Activated B cell treated with CpG ODN at 0.5 μM for 24 hours (primary cell): ENCODE results near the gene TIMM29. TPM values are rescaled to one million over a fixed set of nuclear protein-coding genes. Genes with fewer than 3 reads are reported as not detected.

Source experiments
- ATAC-seq: fragments of 200-7000 bp; cut with Tn5 transposase; one replicate; pipeline ENCODE4 v1.10.0; 2021; ENCODE audit warnings: low read depth, mild to moderate bottlenecking, moderate library complexity
- CTCF ChIA-PET: fragments of 350-600 bp; sonication (Branson Sonifier 250); formaldehyde crosslinking; loops from one replicate; lab custom pipeline; 2021; ENCODE audit warnings: antibody characterized with exemption; lab: Charles Lee
- POLR2A ChIA-PET: fragments of 350-600 bp; sonication (Branson Sonifier 250); formaldehyde crosslinking; loops from one replicate; lab custom pipeline; 2021; ENCODE audit warnings: antibody characterized with exemption; lab: Charles Lee
- DNase-seq: peaks from one replicate; pipeline ENCODE4 v3.0.0; 2022
- H3K27ac Mint-ChIP-seq: one replicate; pipeline ENCODE4 v1.8.0; 2020; ENCODE audit warnings: mixed read lengths
- H3K27me3 Mint-ChIP-seq: one replicate; pipeline ENCODE4 v1.8.0; 2021; ENCODE audit warnings: mixed read lengths
- H3K36me3 Mint-ChIP-seq: one replicate; pipeline ENCODE4 v1.8.0; 2021; ENCODE audit warnings: low read depth, mixed read lengths
- H3K4me1 Mint-ChIP-seq: one replicate; pipeline ENCODE4 v1.8.0; 2021; ENCODE audit warnings: mixed read lengths
- H3K4me3 Mint-ChIP-seq: one replicate; pipeline ENCODE4 v1.8.0; 2020; ENCODE audit warnings: mild to moderate bottlenecking, mixed read lengths
- H3K9me3 Mint-ChIP-seq: one replicate; pipeline ENCODE4 v1.8.0; 2020; ENCODE audit warnings: mixed read lengths
- intact Hi-C: fragments of 100-400 bp; cut with micrococcal nuclease; formaldehyde crosslinking; loops from one replicate; pipeline ENCODE4 v1.15.1; 2024
- total RNA-seq: library from RNA; stranded (reverse); gene quantifications from 2 replicates; pipeline ENCODE4 v1.2.3, GENCODE V29; 2022
- TF ChIP-seq, protein P1 (sequence below): fragments of 200-600 bp; IDR thresholded peaks from one replicate; pipeline ENCODE4 v1.8.0; 2022; ENCODE audit warnings: antibody characterized with exemption, mild to moderate bottlenecking

Gene TIMM29
- total RNA-seq, 1 donor from 2014 or later, result 19.5 TPM

DNA sequence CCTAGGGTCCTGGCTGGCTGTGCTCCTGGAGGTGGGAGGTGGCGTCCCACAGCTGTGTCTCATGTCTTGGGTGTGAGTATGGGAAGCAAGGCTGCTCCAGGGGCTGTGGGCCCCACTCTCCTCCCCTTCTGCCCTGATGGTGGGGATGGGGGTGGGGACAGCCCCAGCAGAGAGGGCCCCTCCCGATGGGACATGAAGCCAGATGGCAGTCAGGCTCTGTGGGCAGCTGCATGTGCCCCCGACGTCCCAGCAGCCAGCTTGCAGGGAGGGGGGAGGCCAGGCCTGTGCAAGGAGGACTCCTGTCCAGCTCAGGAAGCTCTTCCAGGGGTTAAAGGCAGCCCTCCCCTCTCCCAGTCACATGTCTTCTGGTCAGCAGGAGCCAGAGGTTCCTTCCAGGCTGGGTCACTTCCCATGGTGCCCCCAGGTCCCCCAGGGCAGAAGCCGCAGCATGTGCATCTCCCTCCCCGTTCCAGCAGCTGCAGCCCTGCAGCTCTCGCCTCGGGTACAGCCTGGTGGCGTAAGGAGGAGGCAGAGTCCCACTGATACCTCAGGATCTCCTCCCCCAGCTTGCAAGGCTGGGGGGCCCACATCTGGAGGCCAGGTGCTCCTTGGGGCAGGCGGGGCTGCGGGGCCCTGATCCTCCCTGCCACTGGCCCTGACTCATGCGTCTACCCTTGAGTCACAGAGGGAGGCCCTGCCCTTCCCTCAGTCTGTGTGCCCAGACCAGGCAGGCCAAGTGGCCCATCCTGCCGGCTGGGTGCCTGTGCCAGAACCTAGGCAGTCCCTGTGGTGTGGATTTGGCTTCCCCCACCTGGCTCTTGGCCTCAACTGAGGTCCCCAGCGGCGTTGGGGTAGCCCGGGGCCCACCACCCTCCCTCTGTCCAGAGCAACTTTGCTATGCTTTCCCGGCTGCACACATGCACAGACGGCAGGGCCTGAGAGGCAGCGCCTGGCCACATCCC lies 13.2 kb upstream of the TIMM29 start:
- no peaks in the 10 kb centered on the region for H3K4me1 Mint-ChIP-seq
- intact Hi-C loops, result no loop called here
- POLR2A ChIA-PET, result no interaction called here
- H3K4me3 Mint-ChIP-seq, result no peak overlapping the region
- DNase-seq (no peak), ATAC-seq (no peak)
- CTCF ChIA-PET, result no interaction called here
- H3K36me3 Mint-ChIP-seq, result peaks cover 55% of the 10 kb centered on the region
- no peaks in the 10 kb centered on the region for H3K9me3 Mint-ChIP-seq
- H3K27ac Mint-ChIP-seq, result no peak overlapping the region
- H3K27me3 Mint-ChIP-seq, result no peaks in the 10 kb centered on the region
- TF ChIP-seq, protein P1, sequence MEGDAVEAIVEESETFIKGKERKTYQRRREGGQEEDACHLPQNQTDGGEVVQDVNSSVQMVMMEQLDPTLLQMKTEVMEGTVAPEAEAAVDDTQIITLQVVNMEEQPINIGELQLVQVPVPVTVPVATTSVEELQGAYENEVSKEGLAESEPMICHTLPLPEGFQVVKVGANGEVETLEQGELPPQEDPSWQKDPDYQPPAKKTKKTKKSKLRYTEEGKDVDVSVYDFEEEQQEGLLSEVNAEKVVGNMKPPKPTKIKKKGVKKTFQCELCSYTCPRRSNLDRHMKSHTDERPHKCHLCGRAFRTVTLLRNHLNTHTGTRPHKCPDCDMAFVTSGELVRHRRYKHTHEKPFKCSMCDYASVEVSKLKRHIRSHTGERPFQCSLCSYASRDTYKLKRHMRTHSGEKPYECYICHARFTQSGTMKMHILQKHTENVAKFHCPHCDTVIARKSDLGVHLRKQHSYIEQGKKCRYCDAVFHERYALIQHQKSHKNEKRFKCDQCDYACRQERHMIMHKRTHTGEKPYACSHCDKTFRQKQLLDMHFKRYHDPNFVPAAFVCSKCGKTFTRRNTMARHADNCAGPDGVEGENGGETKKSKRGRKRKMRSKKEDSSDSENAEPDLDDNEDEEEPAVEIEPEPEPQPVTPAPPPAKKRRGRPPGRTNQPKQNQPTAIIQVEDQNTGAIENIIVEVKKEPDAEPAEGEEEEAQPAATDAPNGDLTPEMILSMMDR, result no peak

DNA sequence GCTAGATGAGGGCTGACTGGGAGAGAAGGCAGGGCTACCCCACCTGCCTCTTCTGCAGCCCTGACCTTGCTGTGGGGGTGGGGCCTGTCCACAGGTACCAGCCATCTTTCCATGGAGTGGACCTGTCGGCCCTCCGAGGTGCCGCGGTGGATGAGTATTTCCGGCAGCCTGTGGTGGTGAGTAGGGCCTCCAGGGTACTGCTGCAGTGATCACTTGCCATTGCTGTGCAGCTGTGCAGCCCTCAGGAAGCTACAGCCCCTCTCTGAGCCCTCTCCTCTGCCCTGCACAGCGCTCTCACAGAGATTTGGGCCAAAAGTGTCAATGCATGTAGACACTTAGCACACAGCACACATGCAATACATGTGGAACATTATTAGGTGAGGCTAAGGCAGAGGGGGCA lies 12.0 kb upstream of the TIMM29 start:
- no peaks in the 10 kb centered on the region for H3K4me1 Mint-ChIP-seq
- ChIA-PET CTCF (no interaction called here), POLR2A (no interaction called here)
- TF ChIP-seq, protein P1, result no peak
- no peaks in the 10 kb centered on the region for H3K9me3 Mint-ChIP-seq
- no peak for DNase-seq
- no peak overlapping the region for H3K4me3 Mint-ChIP-seq
- peaks cover 61% of the 10 kb centered on the region for H3K36me3 Mint-ChIP-seq
- no peaks in the 10 kb centered on the region for H3K27me3 Mint-ChIP-seq
- no peak for ATAC-seq
- H3K27ac Mint-ChIP-seq, result no peak overlapping the region
- intact Hi-C loops, result no loop called here

DNA sequence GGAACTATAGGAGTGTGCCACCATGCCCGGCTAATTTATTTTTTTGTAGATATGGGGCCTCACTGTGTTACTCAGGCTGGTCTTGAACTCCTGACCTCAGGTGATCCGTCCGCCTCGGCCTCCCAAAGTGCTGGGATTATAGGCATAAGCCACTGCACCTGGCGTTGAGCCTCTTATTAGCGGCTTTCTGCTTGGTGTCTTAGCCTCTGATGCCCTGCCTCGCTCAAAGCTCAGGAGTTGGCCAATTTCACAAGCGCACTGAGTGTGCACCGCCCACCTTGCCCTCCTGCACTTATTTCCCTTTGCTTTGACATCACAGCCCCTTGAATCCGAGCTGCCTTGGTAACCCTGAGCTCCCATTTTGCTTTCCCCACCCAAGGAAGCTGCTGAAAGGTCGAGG lies 10.3 kb upstream of the TIMM29 start:
- Mint-ChIP-seq H3K27me3 (no peaks in the 10 kb centered on the region), H3K4me1 (no peaks in the 10 kb centered on the region), H3K36me3 (peaks cover 56% of the 10 kb centered on the region), H3K27ac (no peak overlapping the region), H3K4me3 (no peak overlapping the region), H3K9me3 (no peaks in the 10 kb centered on the region)
- CTCF ChIA-PET, result no interaction called here
- POLR2A ChIA-PET, result no interaction called here
- intact Hi-C loops, result no loop called here
- DNase-seq, result no peak
- TF ChIP-seq, protein P1, result no peak
- no peak for ATAC-seq

DNA sequence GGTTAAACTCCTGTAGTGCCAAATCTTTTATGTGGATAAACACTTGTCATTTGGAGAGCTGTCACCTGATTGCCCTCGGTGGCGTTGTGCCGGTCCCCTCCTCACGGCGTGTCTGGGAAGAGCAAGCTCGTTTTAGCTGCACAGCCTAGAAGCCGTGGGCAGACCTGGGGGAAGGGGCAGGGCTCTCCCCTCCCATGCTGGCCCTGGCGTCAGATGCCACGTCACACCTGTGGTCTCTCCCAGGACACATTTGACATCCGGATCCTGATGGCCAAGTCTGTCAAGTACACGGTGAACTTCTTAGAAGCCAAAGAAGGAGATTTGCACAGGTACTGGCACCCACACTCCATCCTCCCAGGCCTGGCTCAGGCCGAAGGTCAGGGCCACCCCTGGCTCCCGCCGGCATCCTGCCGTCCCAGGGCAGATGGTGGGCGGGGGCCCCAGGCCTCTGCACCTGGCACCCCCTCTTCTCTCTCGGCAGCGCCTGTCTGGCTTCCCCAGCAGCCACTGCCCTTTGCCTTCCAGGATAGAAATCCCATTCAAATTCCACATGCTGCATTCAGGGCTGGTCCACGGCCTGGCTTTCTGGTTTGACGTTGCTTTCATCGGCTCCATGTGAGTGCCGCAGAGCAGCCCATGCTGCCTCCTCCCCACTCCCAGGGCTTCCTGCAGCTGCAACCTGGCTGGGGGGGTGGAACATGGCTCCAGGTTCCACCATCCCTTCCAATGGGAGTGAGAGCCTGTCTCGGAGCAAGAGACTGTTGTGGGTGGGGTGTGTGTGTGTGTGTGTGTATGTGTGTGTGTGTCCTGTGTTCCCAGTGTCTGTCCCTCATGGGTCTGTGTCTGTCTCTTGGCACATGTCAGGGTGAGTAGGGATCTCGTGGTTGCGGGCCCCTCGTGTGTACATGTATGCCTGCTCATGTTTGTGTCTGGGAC lies 9.0 kb upstream of the TIMM29 start:
- peaks cover 57% of the 10 kb centered on the region for H3K36me3 Mint-ChIP-seq
- ATAC-seq (no peak), DNase-seq (no peak)
- ChIA-PET CTCF (no interaction called here), POLR2A (no interaction called here)
- H3K4me1 Mint-ChIP-seq, result no peaks in the 10 kb centered on the region
- H3K27ac Mint-ChIP-seq, result no peak overlapping the region
- intact Hi-C loops, result no loop called here
- no peak overlapping the region for H3K4me3 Mint-ChIP-seq
- TF ChIP-seq, protein P1, result no peak
- no peaks in the 10 kb centered on the region for H3K27me3 Mint-ChIP-seq
- no peaks in the 10 kb centered on the region for H3K9me3 Mint-ChIP-seq

DNA sequence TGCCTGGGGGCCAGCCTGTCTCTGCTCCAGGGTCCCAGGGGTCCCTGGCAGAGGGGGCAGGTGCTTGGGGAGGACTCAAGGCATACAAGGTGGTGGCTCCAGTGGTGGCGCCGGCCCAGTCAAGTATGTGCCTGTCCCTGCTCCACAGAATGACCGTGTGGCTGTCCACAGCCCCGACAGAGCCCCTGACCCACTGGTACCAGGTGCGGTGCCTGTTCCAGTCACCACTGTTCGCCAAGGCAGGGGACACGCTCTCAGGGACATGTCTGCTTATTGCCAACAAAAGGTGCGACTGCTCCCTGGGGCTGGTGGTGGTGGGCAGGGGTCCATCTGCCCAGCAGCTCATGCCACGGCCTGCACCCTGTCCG lies 8.3 kb upstream of the TIMM29 start:
- ChIA-PET CTCF (no interaction called here), POLR2A (no interaction called here)
- ATAC-seq (no peak), DNase-seq (no peak)
- Mint-ChIP-seq H3K36me3 (peaks cover 54% of the 10 kb centered on the region), H3K4me3 (no peak overlapping the region), H3K27ac (no peak overlapping the region), H3K27me3 (no peaks in the 10 kb centered on the region), H3K4me1 (no peaks in the 10 kb centered on the region), H3K9me3 (no peaks in the 10 kb centered on the region)
- intact Hi-C loops, result no loop called here
- TF ChIP-seq, protein P1, result no peak
